ENCODE data around the gene ARL5C.

GRCh38 chr17:39208893-39209292 is 42.9 kb upstream of the ARL5C start:
- TF ChIP-seq CTCF (IDR thresholded peaks at IDR 0.05) (no peak), POLR2A (IDR thresholded peaks at IDR 0.05) (no peak)

Data from uterus (tissue), 2 donors.